DMS114 treated with DMSO at 0.1 percent for 48 hours (cell line): ENCODE data around the gene HSD17B11.
"Not testable (repeated sequence)": the region's sequence is repeated elsewhere in the genome, so short reads cannot be mapped to it uniquely, and the experiment has no call there.

Experiments used
- DNase-seq: peaks from one replicate; lab custom pipeline; 2025; ENCODE audit not compliant: unreplicated experiment; lab: John Stamatoyannopoulos, UW

The HSD17B11 gene

DNA sequence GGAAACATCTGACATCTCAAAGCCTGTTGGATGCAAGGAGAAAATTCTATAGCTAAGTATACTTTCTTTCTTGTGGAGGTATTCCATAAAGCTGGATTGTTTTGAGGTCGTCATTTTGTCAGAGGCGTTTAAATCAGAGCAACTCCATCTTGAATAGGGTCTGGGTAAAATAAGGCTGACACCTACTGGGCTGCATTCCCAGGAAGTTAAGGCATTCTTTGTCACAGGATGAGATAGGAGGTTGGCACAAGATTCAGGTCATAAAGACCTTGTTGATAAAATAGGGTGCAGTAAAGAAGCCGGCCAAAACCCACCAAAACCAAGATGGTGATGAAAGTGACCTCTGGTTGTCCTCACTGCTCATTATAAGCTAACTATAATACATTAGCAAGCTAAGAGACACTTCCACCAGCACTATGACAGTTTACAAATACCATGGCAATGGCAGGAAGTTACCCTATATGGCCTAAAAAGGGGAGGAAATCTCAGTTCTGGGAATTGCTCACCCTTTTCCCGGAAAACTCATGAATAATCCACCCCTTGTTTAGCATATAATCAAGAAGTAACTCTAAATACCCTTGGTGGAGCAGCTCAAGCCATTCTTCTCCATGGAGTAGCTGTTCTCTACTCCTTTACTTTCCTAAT, 80.2 kb downstream of the HSD17B11 start:
- DNase-seq = no peak

DNA sequence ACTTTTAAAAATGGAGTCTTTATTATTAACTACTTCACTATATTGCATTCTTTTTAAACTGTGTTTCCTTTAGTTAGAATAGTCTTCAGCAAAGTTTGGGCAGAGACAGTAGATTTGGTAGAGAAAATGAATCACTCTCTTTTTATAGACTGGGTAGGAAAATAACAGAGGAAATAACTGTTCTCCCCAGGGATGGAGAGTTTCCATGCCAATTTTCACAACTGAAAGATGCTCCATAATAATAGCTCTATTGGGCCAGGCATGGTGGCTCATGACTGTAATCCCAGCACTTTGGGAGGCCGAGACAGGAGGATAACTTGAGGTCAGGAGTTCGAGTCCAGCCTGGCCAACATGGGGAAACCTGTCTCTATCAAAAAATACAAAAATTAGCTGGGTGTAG, 81.4 kb downstream of the HSD17B11 start:
- no peak for DNase-seq

GRCh38 chr4:87306056-87306455, 84.9 kb downstream of the HSD17B11 start:
- DNase-seq = no peak

GRCh38 chr4:87305562-87305961, 85.4 kb downstream of the HSD17B11 start:
- no peak for DNase-seq

GRCh38 chr4:87304745-87305432, 86.1 kb downstream of the HSD17B11 start:
- DNase-seq = no peak

DNA sequence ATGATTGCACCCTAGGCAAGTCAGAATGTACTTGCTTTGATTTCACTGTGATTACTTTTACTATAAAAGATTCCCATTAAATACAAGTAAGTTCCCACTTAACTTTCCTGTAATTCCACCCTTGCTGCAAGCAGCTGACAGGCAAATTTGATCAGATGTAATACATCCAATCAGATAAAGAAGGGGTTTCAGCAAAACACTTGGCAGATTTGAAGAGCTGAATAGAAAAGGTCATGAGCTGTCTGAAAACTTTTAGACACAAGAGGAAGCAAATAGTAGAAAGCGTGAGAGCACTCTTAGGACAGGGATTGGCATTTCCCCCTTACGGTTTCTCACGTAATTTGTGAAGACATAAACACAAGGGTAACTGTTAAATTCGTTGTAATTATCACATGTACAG, 91.1 kb downstream of the HSD17B11 start:
- no peak for DNase-seq

DNA sequence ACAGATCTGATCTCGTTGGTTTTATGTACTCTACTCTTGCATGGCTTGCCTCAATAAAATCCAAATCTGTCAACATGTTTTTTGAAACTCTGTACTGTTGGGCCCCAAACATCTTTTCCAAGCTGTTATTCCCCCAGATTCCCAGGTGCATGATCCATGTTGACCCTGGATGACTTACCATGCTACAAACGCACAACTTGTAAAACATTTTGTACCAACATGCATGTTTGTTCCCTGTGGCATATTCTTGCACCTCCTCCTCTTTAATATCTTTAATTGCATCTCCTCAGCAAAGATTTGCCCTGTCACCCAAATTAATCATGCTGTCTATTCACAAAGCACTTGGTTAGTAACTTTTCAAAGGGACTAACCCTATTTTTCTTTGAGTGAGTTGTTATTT, 92.6 kb downstream of the HSD17B11 start:
- DNase-seq = no peak

DNA sequence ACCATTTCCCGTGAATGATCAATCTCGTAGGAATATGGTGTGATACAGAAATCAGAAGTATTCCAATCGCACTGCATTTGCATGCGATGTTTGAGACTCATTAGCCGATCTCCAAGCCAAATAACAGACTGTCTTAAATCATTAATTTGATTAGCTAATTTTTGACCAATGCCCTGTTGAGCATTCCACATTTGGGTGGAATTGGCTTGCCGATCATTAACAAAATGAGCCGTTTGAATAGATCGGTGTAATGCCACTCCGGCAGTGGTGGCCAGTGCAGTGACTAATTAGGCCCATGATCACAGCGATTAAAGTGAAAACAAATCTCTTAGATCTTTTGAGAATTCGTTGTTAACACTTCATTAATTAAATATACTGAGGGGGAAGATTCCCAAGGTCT, 96.1 kb downstream of the HSD17B11 start:
- not testable (repeated sequence) for DNase-seq

- DNase-seq = not testable (repeated sequence)
These were observed 97.1 kb downstream of the HSD17B11 start for GRCh38 chr4:87293889-87294288.

DNA sequence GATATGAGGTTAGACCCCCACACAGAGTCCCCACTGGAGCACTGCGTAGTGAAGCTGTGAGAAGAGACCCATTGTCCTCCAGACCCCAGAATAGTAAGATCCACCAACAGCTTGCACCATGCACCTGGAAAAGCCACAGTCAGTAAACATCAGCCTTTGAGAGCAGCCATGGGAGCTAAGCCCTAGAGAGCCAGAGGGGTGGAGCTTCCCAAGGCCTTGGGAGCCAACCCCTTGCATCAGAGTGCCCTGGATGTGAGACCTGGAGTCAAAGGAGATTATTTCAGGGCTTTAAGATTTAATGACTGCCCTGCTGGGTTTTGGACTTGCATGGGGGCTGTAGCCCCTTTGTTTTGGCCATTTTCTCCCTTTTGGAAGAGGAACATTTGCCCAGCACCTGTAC, 104.0 kb downstream of the HSD17B11 start:
- no peak for DNase-seq
